NB4 (cell line): ENCODE measurements around the gene STAG1.

Experiments
- DNase-seq: peaks from one replicate; pipeline ENCODE4 v3.0.0; 2010; ENCODE audit warnings: low read depth
- H3K4me3 ChIP-seq: one replicate; pipeline ENCODE4 v1.5.1; 2011; ENCODE audit warnings: mild to moderate bottlenecking, low read depth, low read length, moderate library complexity
- CTCF ChIP-seq: IDR thresholded peaks from one replicate; pipeline ENCODE4 v1.5.1; 2012; ENCODE audit warnings: low read depth, low read length
- MAX ChIP-seq: IDR thresholded peaks from 2 replicates; pipeline ENCODE4 v1.6.1; 2011; ENCODE audit warnings: low read depth, low read length
- MYC ChIP-seq: IDR thresholded peaks from 2 replicates; pipeline ENCODE4 v1.6.1; 2011; ENCODE audit warnings: low read depth, low read length
- POLR2A ChIP-seq: IDR thresholded peaks from 2 replicates; pipeline ENCODE4 v1.6.1; 2011; ENCODE audit warnings: mild to moderate bottlenecking; ENCODE audit not compliant: insufficient read length; ENCODE audit errors: extremely low read depth

STAG1 gene

GRCh38 chr3:136787349-136787748, 35.2 kb upstream of the STAG1 start:
- no peak overlapping the region for H3K4me3 ChIP-seq
- DNase-seq, result peak; percentile 35

GRCh38 chr3:136783708-136784191, 31.6 kb upstream of the STAG1 start:
- no peak for DNase-seq
- TF ChIP-seq MYC (no peak), POLR2A (no peak), MAX (no peak), CTCF (no peak)

More at GRCh38 chr3:136787349-136787748, 35.2 kb upstream of the STAG1 start:
- TF ChIP-seq MYC, result no peak
- no peak for TF ChIP-seq CTCF
- peak; percentile 73 for TF ChIP-seq MAX
- TF ChIP-seq POLR2A, result no peak

GRCh38 chr3:136780741-136781140, 28.6 kb upstream of the STAG1 start:
- TF ChIP-seq MYC (no peak), MAX (no peak), CTCF (no peak), POLR2A (no peak)
- no peak for DNase-seq
- no peak overlapping the region for H3K4me3 ChIP-seq

More at GRCh38 chr3:136783708-136784191, 31.6 kb upstream of the STAG1 start:
- no peak overlapping the region for H3K4me3 ChIP-seq

GRCh38 chr3:136778865-136779264, 26.7 kb upstream of the STAG1 start:
- no peak for TF ChIP-seq MYC
- TF ChIP-seq POLR2A, result no peak
- TF ChIP-seq CTCF, result no peak
- TF ChIP-seq MAX, result no peak
- DNase-seq, result no peak
- H3K4me3 ChIP-seq, result no peak overlapping the region

GRCh38 chr3:136772709-136773108, 20.5 kb upstream of the STAG1 start:
- no peak for TF ChIP-seq MAX
- no peak for TF ChIP-seq MYC
- no peak for TF ChIP-seq POLR2A
- no peak for TF ChIP-seq CTCF
- no peak overlapping the region for H3K4me3 ChIP-seq
- DNase-seq, result no peak
